ENCODE results near the gene CD22.

DNA sequence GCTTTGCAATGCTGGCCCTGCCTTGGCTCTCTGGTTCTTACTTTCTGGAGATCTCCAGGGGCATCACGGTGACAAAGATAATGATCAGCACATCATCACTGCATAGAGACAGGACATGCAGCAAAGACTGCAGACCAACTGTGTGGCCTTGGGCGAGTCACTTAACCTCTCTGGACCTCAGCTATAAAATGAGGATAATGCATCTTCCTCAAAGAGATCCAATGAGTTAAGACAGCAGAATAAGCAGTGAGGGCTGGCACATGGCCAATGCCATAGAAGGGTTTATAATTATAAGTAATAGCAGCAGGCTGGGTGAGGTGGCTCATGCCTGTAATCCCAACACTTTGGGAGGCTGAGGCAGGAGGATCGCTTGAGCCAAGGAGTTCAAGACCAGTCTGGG, 34.7 kb upstream of the CD22 start:
- TF ChIP-seq, protein P1, sequence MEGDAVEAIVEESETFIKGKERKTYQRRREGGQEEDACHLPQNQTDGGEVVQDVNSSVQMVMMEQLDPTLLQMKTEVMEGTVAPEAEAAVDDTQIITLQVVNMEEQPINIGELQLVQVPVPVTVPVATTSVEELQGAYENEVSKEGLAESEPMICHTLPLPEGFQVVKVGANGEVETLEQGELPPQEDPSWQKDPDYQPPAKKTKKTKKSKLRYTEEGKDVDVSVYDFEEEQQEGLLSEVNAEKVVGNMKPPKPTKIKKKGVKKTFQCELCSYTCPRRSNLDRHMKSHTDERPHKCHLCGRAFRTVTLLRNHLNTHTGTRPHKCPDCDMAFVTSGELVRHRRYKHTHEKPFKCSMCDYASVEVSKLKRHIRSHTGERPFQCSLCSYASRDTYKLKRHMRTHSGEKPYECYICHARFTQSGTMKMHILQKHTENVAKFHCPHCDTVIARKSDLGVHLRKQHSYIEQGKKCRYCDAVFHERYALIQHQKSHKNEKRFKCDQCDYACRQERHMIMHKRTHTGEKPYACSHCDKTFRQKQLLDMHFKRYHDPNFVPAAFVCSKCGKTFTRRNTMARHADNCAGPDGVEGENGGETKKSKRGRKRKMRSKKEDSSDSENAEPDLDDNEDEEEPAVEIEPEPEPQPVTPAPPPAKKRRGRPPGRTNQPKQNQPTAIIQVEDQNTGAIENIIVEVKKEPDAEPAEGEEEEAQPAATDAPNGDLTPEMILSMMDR (IDR thresholded peaks at IDR 0.05; ENCODE audit: low read length): no peak
- no peak for TF ChIP-seq EZH2 (optimal IDR thresholded peaks at IDR 0.05; ENCODE audit: low read depth, low read length)
- no peak for TF ChIP-seq EZH2phosphoT487 (IDR thresholded peaks at IDR 0.05; ENCODE audit: low read length)
